Subcutaneous adipose tissue (tissue), 4 donors: ENCODE measurements around the gene THRA. TPM values are rescaled to one million over a fixed set of nuclear protein-coding genes. Genes with fewer than 3 reads are reported as not detected.

Experiments
- CTCF ChIP-seq: fragments of 450-650 bp; IDR thresholded peaks from one replicate; pipeline ENCODE4 v1.5.1; 2016; ENCODE audit warnings: low read depth, mild to moderate bottlenecking, control low read depth, antibody characterized with exemption, moderate library complexity
- total RNA-seq, 4 donors: library from RNA; depleted of rRNA; stranded (reverse); fragments of >200 nt; gene quantifications; one replicate each; pipeline ENCODE4 v1.1.0, GENCODE V29; 2016

THRA gene
- total RNA-seq, 4 donors from 2014 or later = 35.7 to 81.2 (median 47.1) TPM

GRCh38 chr17:40023590-40024292 is 39.0 kb upstream of the THRA start:
- TF ChIP-seq CTCF = no peak

GRCh38 chr17:40024901-40025300 is 37.9 kb upstream of the THRA start:
- no peak for TF ChIP-seq CTCF

- no peak for TF ChIP-seq CTCF
Observed at GRCh38 chr17:40025559-40025958, 37.2 kb upstream of the THRA start.

- TF ChIP-seq CTCF = no peak
Observed at GRCh38 chr17:40025991-40026815, 36.6 kb upstream of the THRA start.

- TF ChIP-seq CTCF = no peak
Observed at GRCh38 chr17:40026816-40027613, 35.8 kb upstream of the THRA start.

- no peak for TF ChIP-seq CTCF
Observed at GRCh38 chr17:40027614-40028012, 35.2 kb upstream of the THRA start.

- TF ChIP-seq CTCF = no peak
Observed at GRCh38 chr17:40028595-40028994, 34.2 kb upstream of the THRA start.
